GM18508 (cell line): ENCODE results near the gene MRPL4.

Source experiments
- ATAC-seq: cut with Tn5 transposase; IDR thresholded peaks from one replicate; pipeline ENCODE4 v1.9.1; 2021; ENCODE audit warnings: moderate number of reproducible peaks; ENCODE audit not compliant: insufficient read depth, unreplicated experiment

The MRPL4 gene

DNA sequence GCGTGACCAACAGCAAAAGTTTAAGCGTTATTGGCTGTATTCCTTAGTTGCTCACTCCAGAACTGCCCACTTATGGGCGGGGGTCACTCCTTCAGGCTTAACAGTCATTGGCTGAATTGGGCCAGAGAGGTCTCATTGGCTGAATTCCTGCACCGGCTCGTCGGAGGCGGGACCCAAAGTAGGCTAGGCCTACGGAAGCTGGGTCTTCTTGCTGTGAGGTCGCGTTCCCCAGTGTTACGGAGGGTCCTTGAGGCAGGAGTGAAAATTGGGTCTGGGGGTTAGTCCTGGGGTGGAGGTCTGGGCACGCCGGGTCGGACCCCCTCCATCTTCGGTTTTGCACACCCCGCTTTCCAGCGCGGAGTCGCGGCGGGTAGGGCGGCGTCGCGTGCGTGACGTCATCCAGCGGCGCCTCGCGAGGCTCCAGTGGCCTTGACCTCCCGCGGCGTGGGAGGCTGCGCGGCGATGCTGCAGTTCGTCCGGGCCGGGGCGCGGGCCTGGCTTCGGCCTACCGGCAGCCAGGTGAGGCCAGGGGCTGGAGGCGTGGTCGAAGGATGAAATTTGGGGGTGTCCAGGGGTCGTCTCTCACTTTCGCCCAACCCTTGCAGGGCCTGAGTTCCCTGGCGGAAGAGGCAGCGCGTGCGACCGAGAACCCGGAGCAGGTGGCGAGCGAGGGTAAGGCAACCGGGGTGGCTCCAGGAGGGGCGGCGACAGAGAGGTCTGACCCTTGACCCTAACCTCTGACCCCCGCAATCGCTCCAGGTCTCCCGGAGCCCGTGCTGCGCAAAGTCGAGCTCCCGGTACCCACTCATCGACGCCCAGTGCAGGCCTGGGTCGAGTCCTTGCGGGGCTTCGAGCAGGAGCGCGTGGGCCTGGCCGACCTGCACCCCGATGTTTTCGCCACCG, at the start of gene MRPL4:
TSS of gene MRPL4 (plus strand) at position 423 of the 903 bp plus-strand sequence. CDS start at position 463, 40 bp downstream.
- peak; percentile 76 for ATAC-seq

DNA sequence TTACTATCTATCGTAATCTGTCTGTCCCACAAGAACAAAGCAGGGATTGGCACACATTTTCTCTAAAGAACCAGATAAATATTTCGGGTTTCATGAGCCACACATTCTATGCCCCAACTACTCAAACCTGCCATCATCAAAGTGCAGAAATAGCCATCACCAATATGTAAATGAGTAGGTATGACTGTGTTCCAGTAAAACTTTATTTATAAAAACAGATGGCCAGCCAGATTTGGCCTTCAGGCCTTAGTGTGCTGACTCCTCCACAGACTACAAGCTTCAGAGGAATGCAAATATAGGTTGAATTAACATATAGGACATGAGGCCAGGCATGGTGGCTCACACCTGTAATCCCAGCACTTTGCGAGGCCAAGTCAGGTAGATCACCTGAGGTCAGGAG, 48.3 kb upstream of the MRPL4 start:
- ATAC-seq: no peak

GRCh38 chr19:10205636-10206035, 46.4 kb upstream of the MRPL4 start:
- ATAC-seq: no peak

GRCh38 chr19:10206226-10206885, 45.7 kb upstream of the MRPL4 start:
- no peak for ATAC-seq

GRCh38 chr19:10207026-10207425, 45.0 kb upstream of the MRPL4 start:
- no peak for ATAC-seq

DNA sequence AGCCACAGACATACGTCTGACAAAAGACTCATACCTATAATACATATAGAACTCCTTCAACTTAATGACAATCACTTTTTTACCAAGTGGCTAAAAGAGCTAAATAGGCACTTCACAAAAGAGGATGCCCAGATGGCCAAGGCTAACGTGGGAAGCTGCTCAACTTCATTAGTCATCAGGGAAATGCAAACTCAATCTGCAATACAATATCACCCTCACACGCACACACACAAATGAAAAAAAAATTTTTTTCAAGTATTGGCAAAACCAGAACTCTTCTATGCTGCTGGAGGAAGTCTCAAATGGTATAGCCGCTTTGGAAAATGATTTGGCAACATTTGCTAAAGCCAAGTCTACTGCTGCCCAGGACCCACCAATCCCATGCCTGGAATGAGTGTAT, 42.7 kb upstream of the MRPL4 start:
- ATAC-seq: no peak

DNA sequence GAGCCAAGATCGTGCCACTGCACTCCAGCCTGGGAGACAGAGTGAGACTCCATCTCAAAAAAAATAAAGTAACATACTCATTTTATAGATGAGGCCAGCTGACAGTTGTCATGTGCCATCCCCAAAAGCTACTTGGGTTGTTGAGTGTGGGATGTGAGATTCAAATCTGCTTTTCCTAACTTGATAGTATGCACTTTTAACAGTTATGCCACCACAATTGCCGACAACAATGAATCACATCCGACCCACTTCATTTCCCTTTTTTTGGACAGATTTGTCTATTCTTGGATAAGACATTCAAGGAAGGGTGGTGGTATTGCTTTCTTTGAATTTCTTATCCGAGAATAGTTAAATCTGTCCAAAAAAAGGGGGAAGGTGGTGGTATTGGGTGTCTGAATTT, 41.0 kb upstream of the MRPL4 start:
- ATAC-seq: no peak

- ATAC-seq: no peak
Measured at GRCh38 chr19:10211691-10212090, 40.3 kb upstream of the MRPL4 start.

- no peak for ATAC-seq
Measured at GRCh38 chr19:10214784-10215183, 37.2 kb upstream of the MRPL4 start.

DNA sequence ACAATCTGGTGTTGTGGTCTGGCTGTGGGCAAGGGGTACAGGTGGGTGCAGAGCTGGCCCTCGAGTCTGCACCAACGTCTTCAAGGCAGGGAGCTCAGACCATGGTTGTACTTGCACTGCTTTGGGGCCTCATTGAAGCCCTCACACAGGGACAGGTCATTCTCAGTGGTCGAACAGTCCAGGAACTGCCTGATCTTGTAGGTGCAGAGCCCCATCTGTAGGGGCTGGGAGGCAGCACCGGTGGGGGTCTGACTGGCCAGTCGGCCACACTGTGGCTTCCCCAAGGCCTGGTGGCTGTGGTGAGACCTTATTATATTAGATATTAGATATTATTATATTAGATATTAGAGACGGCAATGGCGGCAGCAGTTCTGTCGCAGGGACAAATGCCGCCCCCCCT, 34.9 kb upstream of the MRPL4 start:
- ATAC-seq: no peak

GRCh38 chr19:10219678-10220077, 32.3 kb upstream of the MRPL4 start:
- ATAC-seq: no peak

DNA sequence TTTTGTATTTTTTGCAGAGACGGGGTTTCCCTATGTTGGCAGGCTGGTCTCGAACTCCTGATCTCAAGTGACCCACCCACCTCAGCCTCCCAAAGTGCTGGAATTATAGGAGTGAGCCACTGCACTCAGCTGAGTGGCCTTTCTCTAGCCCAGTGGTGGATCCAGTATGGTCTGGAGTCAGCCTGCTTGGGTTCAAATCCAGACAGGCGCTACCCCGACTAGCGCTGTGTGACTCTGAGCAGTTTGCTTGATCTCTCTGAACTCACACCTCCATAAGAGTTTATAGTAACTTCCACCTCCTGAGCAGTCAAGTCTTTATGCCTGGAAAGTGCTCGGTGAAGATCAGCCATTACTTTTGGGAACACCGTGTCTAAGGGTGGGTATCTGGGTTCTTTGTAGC, 31.3 kb upstream of the MRPL4 start:
- no peak for ATAC-seq

DNA sequence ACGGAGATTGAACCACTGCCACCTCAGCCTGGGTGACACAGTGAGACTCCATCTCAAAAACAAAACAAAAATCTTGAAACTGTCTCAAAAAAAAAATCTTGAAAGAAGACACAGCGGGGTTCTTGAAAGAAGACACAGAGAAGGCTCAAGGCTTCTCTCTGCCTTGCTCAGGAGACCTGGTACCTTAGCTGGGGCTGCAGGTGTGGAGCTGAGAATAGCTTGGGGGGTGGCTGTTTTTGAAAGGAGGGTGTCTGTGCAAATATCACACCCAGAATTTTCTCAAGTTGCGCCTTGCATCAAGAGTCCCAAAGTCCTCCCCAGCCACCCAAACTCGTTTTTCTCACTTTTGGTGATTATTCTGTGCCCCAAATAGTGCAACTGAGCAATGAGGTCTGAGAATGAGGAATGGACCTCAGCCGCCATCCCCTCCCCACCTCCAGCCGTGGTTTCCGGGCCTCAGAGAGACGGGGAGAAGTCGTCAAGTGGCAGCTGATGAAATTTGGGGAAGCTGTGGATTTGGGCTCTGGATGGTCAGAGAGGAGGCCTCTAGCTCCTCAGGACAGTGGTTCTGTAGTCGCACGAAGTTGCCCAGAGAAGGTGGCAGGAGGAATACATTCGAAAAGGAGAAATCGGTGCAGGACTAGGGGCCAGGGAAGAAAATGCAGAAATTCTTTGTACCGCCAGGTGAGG, 29.7 kb upstream of the MRPL4 start:
- no peak for ATAC-seq

DNA sequence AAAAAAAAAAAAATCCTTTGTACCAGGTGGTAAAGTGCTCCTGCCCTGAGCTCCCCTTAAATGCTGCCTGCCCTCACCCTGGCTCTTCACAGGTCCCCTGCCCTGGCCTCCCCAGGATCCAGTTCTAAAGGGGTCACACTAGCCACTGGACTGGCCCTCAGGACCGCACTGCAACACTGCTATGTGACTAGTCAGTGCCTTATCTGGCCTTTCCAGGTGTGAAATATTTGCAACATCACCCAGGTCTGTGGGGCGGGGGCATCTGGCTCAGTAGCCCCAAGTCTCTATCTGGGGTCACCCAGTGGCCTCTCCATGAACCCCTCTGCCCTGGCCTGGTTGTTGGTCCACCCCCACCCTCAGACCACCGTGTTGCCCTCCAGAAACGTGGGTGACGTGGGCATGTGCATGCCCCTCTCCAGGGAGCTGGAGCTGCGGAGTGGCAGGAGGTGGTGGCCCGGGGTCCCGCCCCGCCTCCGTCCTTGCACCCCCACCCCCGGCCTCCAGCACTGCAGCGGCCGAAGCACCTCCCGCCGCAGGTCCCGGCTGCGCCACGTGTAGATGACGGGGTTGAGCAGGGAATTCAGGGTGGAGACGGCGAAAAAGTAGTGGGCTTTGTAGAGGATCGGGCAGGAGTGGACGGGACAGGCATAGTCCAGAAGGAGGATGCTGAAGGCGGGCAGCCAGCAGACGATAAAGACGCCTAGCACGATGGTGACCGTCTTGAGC, 28.4 kb upstream of the MRPL4 start:
- no peak for ATAC-seq

DNA sequence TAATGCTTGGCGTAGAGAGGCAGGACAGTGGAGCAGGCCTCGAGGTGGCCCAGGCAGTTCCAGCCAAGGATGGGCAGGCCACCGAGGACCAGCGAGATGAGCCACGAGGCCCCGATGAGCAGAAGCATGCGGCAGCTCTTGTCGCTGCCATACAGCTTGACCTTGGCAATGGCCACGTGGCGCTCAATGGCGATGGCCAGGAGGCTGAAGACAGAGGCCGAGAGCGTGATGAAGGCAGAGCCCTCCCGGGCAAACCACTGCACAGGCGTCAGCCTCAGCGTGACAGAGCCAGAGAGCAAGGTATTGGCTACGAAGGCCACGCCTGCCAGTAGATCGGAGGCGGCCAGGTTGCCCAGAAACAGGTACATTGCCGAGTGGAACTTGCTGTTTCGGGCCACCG, 27.7 kb upstream of the MRPL4 start:
- no peak for ATAC-seq

DNA sequence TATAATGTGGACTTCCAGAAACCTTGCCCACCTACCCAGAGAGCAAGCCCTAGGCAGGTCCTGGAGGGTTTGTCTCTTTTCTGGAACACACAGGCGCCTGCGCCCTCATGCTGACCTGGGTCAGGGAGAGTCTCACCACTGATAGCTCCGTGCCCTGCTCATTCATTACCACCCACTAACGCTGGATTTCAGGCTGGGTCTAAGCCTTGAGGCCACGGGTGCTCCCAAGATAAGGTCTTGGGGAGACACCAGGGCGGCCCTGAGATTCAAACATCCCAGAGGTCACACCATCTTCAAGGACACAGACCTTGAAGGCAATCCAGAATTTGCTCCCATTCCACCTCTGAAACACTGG, 26.0 kb upstream of the MRPL4 start:
- ATAC-seq: no peak

DNA sequence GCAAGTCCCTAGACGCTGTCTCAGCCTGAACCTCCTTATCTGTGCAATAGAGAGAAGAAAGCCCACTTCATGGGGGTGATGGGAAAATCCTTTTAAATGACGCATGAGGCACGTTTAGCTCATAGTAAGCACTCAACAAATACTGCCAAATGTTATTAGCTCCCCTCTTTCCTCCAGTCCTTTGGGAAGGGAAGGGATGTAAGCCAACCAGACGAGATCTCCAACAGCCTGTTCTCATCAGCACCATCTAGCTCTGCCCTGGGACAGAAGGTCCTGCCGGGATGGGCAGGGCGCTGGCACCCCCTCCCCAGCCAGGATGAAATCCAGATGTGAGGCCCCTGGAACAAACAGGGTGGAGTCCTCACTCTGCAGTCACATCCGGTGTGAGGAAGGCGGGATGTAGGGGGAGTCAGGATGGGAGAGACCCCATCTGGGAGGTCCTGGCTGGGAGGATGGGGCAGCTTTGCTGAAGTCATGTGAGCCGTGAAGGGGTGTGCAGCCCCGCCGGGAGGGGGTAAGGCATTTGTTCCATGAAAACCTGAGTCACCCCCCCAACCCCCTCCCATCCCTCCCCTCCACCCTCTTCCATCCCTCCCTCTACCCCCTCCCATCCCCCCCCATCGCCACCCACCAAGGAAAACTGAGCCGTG, 25.5 kb upstream of the MRPL4 start:
- no peak for ATAC-seq

DNA sequence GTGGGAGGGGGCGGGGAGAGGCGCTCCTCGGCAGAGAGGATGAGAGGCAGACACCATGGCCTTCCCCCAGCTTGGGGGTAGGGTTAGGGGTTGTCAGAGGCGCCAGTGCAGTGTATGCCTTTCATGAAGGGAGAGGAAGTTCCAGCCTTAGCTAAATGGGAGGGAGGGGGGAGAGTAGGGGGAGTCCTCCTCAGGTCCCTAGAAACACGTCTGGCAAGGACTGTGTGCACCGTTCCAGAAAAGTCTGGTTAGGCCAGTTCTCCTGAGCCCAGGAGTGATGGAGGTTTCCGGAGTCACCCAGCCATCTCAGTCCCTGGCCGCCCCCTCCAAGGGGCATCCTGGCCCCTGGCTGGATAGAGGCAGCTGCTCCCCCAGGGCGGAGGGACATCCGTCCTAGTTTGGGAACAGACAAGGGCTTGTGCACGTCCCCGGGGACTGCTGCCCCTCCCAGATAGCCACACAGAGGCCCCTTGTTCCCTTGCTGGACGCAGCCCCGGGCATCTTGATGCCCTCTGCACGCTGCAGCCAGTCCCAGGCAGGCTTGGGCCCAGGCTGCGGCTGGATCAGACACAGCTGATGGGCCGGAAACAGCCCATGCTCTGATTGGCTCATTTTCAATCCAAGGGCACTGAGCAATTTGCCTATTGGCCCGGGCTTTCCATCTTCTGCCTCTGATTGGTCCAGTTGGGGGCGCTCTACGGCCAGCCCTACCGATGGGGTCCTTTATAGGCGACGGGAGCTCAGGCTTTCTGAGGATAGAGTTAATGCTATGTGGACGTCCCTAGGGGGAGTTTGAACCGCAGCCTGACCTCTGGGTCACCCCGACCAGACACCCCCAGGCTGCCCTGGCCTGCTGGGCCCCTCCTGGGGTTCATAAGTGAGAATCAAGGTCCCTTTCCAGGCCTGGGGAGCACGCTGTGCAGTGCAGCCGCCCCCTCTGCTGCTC, 24.7 kb upstream of the MRPL4 start:
- no peak for ATAC-seq

GRCh38 chr19:10228393-10228792, 23.6 kb upstream of the MRPL4 start:
- no peak for ATAC-seq
